22Rv1 (cell line): Measurements from ENCODE around the gene POLG.

ENCODE experiments used
- CTCF ChIP-seq: fragments of 450-650 bp; IDR thresholded peaks from 2 replicates; pipeline ENCODE4 v1.5.1; 2017; ENCODE audit warnings: mild to moderate bottlenecking
- ZFX ChIP-seq: fragments of 450-650 bp; IDR thresholded peaks from 2 replicates; pipeline ENCODE4 v1.6.1; 2017; ENCODE audit warnings: antibody characterized with exemption, borderline replicate concordance

DNA sequence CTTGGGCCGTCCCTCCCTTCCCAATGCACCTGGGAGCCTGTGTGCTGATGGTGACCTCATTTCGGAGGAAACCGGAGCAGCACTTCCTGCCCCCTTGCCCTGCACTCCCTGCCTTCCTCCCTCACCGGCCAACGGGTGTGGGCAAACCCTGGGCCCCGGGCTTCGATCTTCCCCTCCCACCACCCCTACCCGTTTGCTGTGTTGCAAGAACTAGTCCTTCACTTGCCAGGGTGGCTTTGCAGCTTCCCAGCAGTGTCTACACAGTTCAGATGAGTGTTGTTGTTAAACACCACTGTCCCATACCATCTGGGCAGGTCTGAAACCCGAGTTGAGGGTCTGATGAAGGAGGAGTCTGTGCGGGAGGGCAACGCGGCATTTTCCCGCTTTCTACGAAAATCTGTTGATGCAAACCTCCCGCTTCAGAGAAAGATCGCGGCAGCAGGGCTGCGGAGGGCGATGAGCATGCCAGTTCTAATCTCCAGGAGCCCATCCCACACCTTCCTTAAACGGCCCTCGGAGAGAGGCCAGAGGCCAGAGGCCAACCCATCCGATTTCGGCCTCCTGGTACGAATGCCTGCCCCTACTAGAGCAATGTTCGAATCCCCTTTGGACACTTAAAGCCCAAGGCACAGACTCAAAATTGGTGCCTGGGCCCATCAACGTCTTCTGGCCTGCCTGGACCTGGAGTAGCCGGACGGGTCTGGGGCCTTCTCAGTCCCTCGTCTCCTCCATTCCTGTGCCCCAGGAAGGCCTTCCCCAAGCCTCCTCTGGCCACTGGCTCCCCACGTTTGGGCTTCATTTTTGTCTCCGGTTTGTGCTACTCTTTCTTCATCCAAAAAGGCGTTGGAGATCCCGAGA is 35.7 kb upstream of the POLG start:
- no peak for TF ChIP-seq CTCF
- TF ChIP-seq ZFX, result no peak
